ENCODE measurements around the gene SLC16A6. TPM values are rescaled to one million over a fixed set of nuclear protein-coding genes. Genes with fewer than 3 reads are reported as not detected.
"Not testable (repeated sequence)": the region's sequence is repeated elsewhere in the genome, so short reads cannot be mapped to it uniquely, and the experiment has no call there.

SLC16A6 gene
- polyA plus RNA-seq, 1 donor (not counting 4 experiments of a cell fraction or from before 2014, with no cell fraction given) = 0.14 TPM

DNA sequence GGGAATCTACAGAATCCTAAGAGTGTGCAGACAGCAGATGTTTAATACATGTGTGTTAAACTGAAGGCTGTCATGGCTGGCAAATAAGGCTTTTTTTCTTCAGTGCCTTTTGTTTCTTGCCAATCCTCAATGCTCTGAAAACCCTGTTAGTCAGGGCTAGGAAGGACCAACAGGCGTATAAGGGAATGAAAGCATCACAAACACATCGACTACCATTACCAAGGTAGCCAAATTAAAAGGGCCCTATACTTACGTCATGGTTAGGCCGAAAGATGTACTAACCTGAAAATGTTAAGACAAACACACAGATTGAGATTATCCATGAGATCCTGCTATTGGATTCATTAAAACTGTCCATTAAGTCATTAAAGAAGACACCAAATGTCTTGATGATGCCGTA is 13.1 kb downstream of the SLC16A6 start:
- Histone ChIP-seq H3K4me1 (ENCODE audit: control insufficient read depth, extremely low read depth, insufficient read depth, low read length) (no peaks in the 10 kb centered on the region), H3K79me2 (ENCODE audit: control insufficient read depth, insufficient read depth, low read length) (no peaks in the 10 kb centered on the region), H3K9ac (ENCODE audit: control insufficient read depth, extremely low read depth, insufficient read depth, low read length) (no peak overlapping the region), H2AFZ (ENCODE audit: control insufficient read depth, low read length) (no peak overlapping the region), H3K9me3 (ENCODE audit: control insufficient read depth, low read depth, low read length) (peaks cover 3% of the 10 kb centered on the region), H3K27me3 (ENCODE audit: control insufficient read depth, extremely low read depth, insufficient read depth, low read length) (no peaks in the 10 kb centered on the region), H3K4me2 (ENCODE audit: control insufficient read depth, extremely low read depth, insufficient read depth, low read depth, low read length) (no peak overlapping the region), H3K4me3 (ENCODE audit: control insufficient read depth in 2 of 3, extremely low read depth in 1 of 3, insufficient read depth in 2 of 3, low read depth in 1 of 3, low read length in 3 of 3) (no peak overlapping the region), H3K27ac (ENCODE audit: control insufficient read depth, insufficient read depth, low read length) (no peak overlapping the region), H4K20me1 (ENCODE audit: control insufficient read depth, extremely low read depth, insufficient read depth, low read length) (no peaks in the 10 kb centered on the region), H3K36me3 (ENCODE audit: control insufficient read depth in 2 of 2, extremely low read depth in 1 of 2, insufficient read depth in 2 of 2, low read length in 2 of 2) (no peaks in the 10 kb centered on the region), H3K9me1 (ENCODE audit: control insufficient read depth, extremely low read depth, insufficient read depth, low read length) (no peaks in the 10 kb centered on the region)
- TF ChIP-seq EZH2 (IDR thresholded peaks at IDR 0.05; ENCODE audit: low read length) = no peak
- TF ChIP-seq, protein P1, sequence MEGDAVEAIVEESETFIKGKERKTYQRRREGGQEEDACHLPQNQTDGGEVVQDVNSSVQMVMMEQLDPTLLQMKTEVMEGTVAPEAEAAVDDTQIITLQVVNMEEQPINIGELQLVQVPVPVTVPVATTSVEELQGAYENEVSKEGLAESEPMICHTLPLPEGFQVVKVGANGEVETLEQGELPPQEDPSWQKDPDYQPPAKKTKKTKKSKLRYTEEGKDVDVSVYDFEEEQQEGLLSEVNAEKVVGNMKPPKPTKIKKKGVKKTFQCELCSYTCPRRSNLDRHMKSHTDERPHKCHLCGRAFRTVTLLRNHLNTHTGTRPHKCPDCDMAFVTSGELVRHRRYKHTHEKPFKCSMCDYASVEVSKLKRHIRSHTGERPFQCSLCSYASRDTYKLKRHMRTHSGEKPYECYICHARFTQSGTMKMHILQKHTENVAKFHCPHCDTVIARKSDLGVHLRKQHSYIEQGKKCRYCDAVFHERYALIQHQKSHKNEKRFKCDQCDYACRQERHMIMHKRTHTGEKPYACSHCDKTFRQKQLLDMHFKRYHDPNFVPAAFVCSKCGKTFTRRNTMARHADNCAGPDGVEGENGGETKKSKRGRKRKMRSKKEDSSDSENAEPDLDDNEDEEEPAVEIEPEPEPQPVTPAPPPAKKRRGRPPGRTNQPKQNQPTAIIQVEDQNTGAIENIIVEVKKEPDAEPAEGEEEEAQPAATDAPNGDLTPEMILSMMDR (optimal IDR thresholded peaks at IDR 0.05 in 1 of 3, IDR thresholded peaks at IDR 0.05 in 1 of 3, conservative IDR thresholded peaks at IDR 0.05 in 1 of 3; ENCODE audit: extremely low read depth in 1 of 3, insufficient read depth in 2 of 3, low read length in 3 of 3) = no peak
- dilution Hi-C loops (cut with MboI; ENCODE audit: extremely low pct_ligation_motif_present, low sequenced_read_pairs) = no loop called here
- FAIRE-seq (no peak), DNase-seq (ENCODE audit: low read depth, low spot score) (no peak)

DNA sequence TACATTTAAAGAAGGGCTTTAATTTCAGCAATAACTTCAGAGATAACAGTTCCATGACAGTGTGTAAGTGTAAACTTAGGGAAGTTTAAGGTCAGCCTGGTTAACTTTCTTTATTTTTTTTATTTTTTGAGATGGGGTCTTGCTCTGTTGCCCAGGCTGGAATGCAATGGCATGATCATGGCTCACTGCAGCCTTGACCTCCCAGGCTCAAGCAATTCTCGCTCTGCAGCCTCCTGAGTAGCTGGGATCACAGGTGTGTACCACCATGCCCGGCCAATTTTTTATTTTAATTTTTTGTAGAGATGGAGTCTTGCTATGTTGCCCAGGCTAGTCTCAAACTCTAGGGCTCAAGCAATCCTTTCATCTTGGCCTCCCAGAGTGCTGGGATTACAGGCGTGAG is 14.6 kb downstream of the SLC16A6 start:
- H3K4me3 ChIP-seq (ENCODE audit: control insufficient read depth in 2 of 3, extremely low read depth in 1 of 3, insufficient read depth in 2 of 3, low read depth in 1 of 3, low read length in 3 of 3); DNase-seq (ENCODE audit: low read depth, low spot score); FAIRE-seq; H3K27ac ChIP-seq (ENCODE audit: control insufficient read depth, insufficient read depth, low read length); H2AFZ ChIP-seq (ENCODE audit: control insufficient read depth, low read length); H3K4me2 ChIP-seq (ENCODE audit: control insufficient read depth, extremely low read depth, insufficient read depth, low read depth, low read length); H3K36me3 ChIP-seq (ENCODE audit: control insufficient read depth in 2 of 2, extremely low read depth in 1 of 2, insufficient read depth in 2 of 2, low read length in 2 of 2); H3K4me1 ChIP-seq (ENCODE audit: control insufficient read depth, extremely low read depth, insufficient read depth, low read length); H3K27me3 ChIP-seq (ENCODE audit: control insufficient read depth, extremely low read depth, insufficient read depth, low read length); H3K9me1 ChIP-seq (ENCODE audit: control insufficient read depth, extremely low read depth, insufficient read depth, low read length); H3K9me3 ChIP-seq (ENCODE audit: control insufficient read depth, low read depth, low read length); dilution Hi-C loops (cut with MboI; ENCODE audit: extremely low pct_ligation_motif_present, low sequenced_read_pairs); H4K20me1 ChIP-seq (ENCODE audit: control insufficient read depth, extremely low read depth, insufficient read depth, low read length); H3K9ac ChIP-seq (ENCODE audit: control insufficient read depth, extremely low read depth, insufficient read depth, low read length); H3K79me2 ChIP-seq (ENCODE audit: control insufficient read depth, insufficient read depth, low read length): not testable (repeated sequence)

DNA sequence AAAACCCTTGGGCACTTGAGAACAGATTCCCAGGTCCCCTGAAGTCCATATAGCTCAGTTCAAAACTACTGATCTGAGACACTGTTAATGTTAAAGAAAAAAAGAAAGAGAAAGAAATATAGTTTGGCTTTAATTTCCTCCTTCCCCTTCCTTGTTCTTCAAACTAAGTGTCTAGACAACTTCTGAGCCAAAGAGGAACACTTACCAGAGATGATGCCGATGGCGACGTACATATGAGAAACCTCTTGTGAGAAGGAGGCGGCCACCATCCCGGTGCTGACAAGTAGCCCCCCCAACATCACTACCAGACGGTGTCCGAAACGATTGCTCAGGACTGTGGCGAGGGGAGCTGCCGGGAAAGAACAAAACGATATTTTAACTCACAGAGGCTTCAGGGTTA is 17.2 kb downstream of the SLC16A6 start:
- H2AFZ ChIP-seq (ENCODE audit: control insufficient read depth, low read length) = no peak overlapping the region
- no peaks in the 10 kb centered on the region for H3K27me3 ChIP-seq (ENCODE audit: control insufficient read depth, extremely low read depth, insufficient read depth, low read length)
- no peak overlapping the region for H3K9ac ChIP-seq (ENCODE audit: control insufficient read depth, extremely low read depth, insufficient read depth, low read length)
- FAIRE-seq (no peak), DNase-seq (ENCODE audit: low read depth, low spot score) (no peak)
- no peaks in the 10 kb centered on the region for H3K79me2 ChIP-seq (ENCODE audit: control insufficient read depth, insufficient read depth, low read length)
- no peak overlapping the region for H3K27ac ChIP-seq (ENCODE audit: control insufficient read depth, insufficient read depth, low read length)
- no peaks in the 10 kb centered on the region for H3K36me3 ChIP-seq (ENCODE audit: control insufficient read depth in 2 of 2, extremely low read depth in 1 of 2, insufficient read depth in 2 of 2, low read length in 2 of 2)
- dilution Hi-C loops (cut with MboI; ENCODE audit: extremely low pct_ligation_motif_present, low sequenced_read_pairs) = no loop called here
- no peaks in the 10 kb centered on the region for H3K9me1 ChIP-seq (ENCODE audit: control insufficient read depth, extremely low read depth, insufficient read depth, low read length)
- H4K20me1 ChIP-seq (ENCODE audit: control insufficient read depth, extremely low read depth, insufficient read depth, low read length) = no peaks in the 10 kb centered on the region
- peaks cover 3% of the 10 kb centered on the region for H3K9me3 ChIP-seq (ENCODE audit: control insufficient read depth, low read depth, low read length)
- TF ChIP-seq, protein P1 (optimal IDR thresholded peaks at IDR 0.05 in 1 of 3, IDR thresholded peaks at IDR 0.05 in 1 of 3, conservative IDR thresholded peaks at IDR 0.05 in 1 of 3; ENCODE audit: extremely low read depth in 1 of 3, insufficient read depth in 2 of 3, low read length in 3 of 3) = no peak
- TF ChIP-seq EZH2 (IDR thresholded peaks at IDR 0.05; ENCODE audit: low read length) = no peak
- H3K4me3 ChIP-seq (ENCODE audit: control insufficient read depth in 2 of 3, extremely low read depth in 1 of 3, insufficient read depth in 2 of 3, low read depth in 1 of 3, low read length in 3 of 3) = no peak overlapping the region
- H3K4me1 ChIP-seq (ENCODE audit: control insufficient read depth, extremely low read depth, insufficient read depth, low read length) = no peaks in the 10 kb centered on the region
- H3K4me2 ChIP-seq (ENCODE audit: control insufficient read depth, extremely low read depth, insufficient read depth, low read depth, low read length) = no peak overlapping the region

DNA sequence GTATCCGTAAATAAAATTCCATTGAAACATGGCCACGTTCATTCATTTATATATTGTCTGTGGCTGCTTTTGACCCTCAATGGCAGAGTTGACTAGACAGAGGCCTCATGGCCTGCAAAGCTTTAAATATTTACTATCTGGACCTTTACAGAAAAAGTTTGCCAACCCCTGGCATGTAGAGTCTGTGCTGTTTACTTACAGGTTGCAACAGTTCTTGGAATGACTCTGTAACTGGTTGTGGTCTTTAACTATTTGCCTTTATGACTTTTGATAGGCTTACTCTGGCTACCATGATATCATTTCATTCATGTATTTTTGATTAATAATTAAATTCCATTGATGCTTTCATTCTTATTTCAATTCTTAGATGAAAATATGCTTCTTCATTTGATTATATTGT is 25.1 kb downstream of the SLC16A6 start:
- H3K9me1 ChIP-seq (ENCODE audit: control insufficient read depth, extremely low read depth, insufficient read depth, low read length); H3K4me3 ChIP-seq (ENCODE audit: control insufficient read depth in 2 of 3, extremely low read depth in 1 of 3, insufficient read depth in 2 of 3, low read depth in 1 of 3, low read length in 3 of 3); dilution Hi-C loops (cut with MboI; ENCODE audit: extremely low pct_ligation_motif_present, low sequenced_read_pairs); H2AFZ ChIP-seq (ENCODE audit: control insufficient read depth, low read length); H4K20me1 ChIP-seq (ENCODE audit: control insufficient read depth, extremely low read depth, insufficient read depth, low read length); FAIRE-seq; H3K79me2 ChIP-seq (ENCODE audit: control insufficient read depth, insufficient read depth, low read length); H3K27me3 ChIP-seq (ENCODE audit: control insufficient read depth, extremely low read depth, insufficient read depth, low read length); H3K27ac ChIP-seq (ENCODE audit: control insufficient read depth, insufficient read depth, low read length); DNase-seq (ENCODE audit: low read depth, low spot score); H3K4me2 ChIP-seq (ENCODE audit: control insufficient read depth, extremely low read depth, insufficient read depth, low read depth, low read length); H3K9ac ChIP-seq (ENCODE audit: control insufficient read depth, extremely low read depth, insufficient read depth, low read length); H3K9me3 ChIP-seq (ENCODE audit: control insufficient read depth, low read depth, low read length); H3K36me3 ChIP-seq (ENCODE audit: control insufficient read depth in 2 of 2, extremely low read depth in 1 of 2, insufficient read depth in 2 of 2, low read length in 2 of 2); H3K4me1 ChIP-seq (ENCODE audit: control insufficient read depth, extremely low read depth, insufficient read depth, low read length): not testable (repeated sequence)

Data from keratinocyte (primary cell).